T-helper 2 cell treated with Interferon-gamma antibody and Interleukin-4, amounts not matched to agents 5 μg/mL and 100 μg/mL, for 36 hours (primary cell): Measurements from ENCODE around the gene HOXC9.

Source experiments
- DNase-seq: peaks from one replicate; pipeline ENCODE4 v3.0.0; 2021; ENCODE audit warnings: low spot score
- H3K27ac Mint-ChIP-seq: one replicate; pipeline ENCODE4 v1.8.0; 2021; ENCODE audit warnings: mild to moderate bottlenecking, mixed read lengths
- H3K27me3 Mint-ChIP-seq: one replicate; pipeline ENCODE4 v1.8.0; 2021; ENCODE audit warnings: low read depth, mixed read lengths
- H3K36me3 Mint-ChIP-seq: one replicate; pipeline ENCODE4 v1.8.0; 2021; ENCODE audit warnings: low read depth, mixed read lengths
- H3K4me1 Mint-ChIP-seq: one replicate; pipeline ENCODE4 v1.8.0; 2021; ENCODE audit warnings: low read depth, mixed read lengths
- H3K4me3 Mint-ChIP-seq: one replicate; pipeline ENCODE4 v1.8.0; 2022; ENCODE audit warnings: mild to moderate bottlenecking, moderate library complexity, mixed read lengths
- H3K9me3 Mint-ChIP-seq: one replicate; pipeline ENCODE4 v1.8.0; 2021; ENCODE audit warnings: mixed read lengths

Gene HOXC9

GRCh38 chr12:54030889-54031471 lies 31.0 kb downstream of the HOXC9 start:
- DNase-seq: no peak
- H3K4me1 Mint-ChIP-seq: peaks cover 16% of the 10 kb centered on the region
- H3K36me3 Mint-ChIP-seq: no peaks in the 10 kb centered on the region
- H3K27me3 Mint-ChIP-seq: peaks cover 85% of the 10 kb centered on the region
- H3K9me3 Mint-ChIP-seq: peaks cover 3% of the 10 kb centered on the region
- H3K27ac Mint-ChIP-seq: no peak overlapping the region
- no peak overlapping the region for H3K4me3 Mint-ChIP-seq

- Mint-ChIP-seq H3K9me3 (peaks cover 3% of the 10 kb centered on the region), H3K4me1 (peaks cover 16% of the 10 kb centered on the region), H3K4me3 (no peak overlapping the region), H3K36me3 (no peaks in the 10 kb centered on the region), H3K27ac (no peak overlapping the region), H3K27me3 (peaks cover 86% of the 10 kb centered on the region)
- no peak for DNase-seq
Measured at GRCh38 chr12:54031480-54031879, 31.5 kb downstream of the HOXC9 start.

DNA sequence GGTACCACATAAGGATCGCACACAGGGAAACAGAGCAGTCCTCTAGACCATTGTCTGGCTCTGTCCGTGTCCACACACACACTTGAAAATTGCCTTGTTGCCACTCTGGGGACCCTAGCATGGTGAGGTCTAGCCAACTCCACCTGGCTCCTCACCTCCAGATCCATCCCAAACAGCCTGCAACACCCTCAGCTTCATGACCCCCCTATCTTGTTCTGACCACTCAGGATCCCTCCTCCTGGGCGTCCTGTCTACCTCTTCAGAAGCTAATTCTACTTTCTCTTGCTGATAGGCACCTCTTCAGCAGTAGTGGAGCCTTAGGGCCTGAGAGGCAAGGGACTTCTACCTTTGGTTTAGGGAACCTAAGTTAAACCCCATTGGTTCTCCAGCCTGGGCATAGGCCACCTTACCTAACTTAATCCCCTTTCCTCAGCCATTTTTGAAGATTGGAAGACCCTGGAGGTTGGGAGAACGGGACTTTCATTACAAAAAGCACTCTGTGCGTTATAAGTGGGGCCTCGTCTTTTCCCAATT lies 32.2 kb downstream of the HOXC9 start:
- H3K9me3 Mint-ChIP-seq: peaks cover 3% of the 10 kb centered on the region
- no peak overlapping the region for H3K27ac Mint-ChIP-seq
- H3K4me3 Mint-ChIP-seq: no peak overlapping the region
- H3K27me3 Mint-ChIP-seq: peaks cover 86% of the 10 kb centered on the region
- no peaks in the 10 kb centered on the region for H3K36me3 Mint-ChIP-seq
- H3K4me1 Mint-ChIP-seq: peaks cover 15% of the 10 kb centered on the region
- no peak for DNase-seq

GRCh38 chr12:54032627-54033100 lies 32.7 kb downstream of the HOXC9 start, which contains the start of gene HOXC5:
HOXC5 (plus strand) TSS chr12:54033050; CDS start chr12:54033123, 73 bp downstream.
- peak within 1 kb of the TSS; percentile 27 for H3K4me3 Mint-ChIP-seq
- H3K36me3 Mint-ChIP-seq: no peaks in the 10 kb centered on the region
- H3K27ac Mint-ChIP-seq: no peak within 1 kb of the TSS
- peaks cover 15% of the 10 kb centered on the region for H3K4me1 Mint-ChIP-seq
- peaks cover 86% of the 10 kb centered on the region for H3K27me3 Mint-ChIP-seq
- DNase-seq: peak; percentile 36
- H3K9me3 Mint-ChIP-seq: peaks cover 3% of the 10 kb centered on the region

GRCh38 chr12:54033106-54033979 lies 33.4 kb downstream of the HOXC9 start:
- no peak for DNase-seq
- H3K4me3 Mint-ChIP-seq: no peak overlapping the region
- no peaks in the 10 kb centered on the region for H3K36me3 Mint-ChIP-seq
- H3K27ac Mint-ChIP-seq: no peak overlapping the region
- H3K9me3 Mint-ChIP-seq: peaks cover 3% of the 10 kb centered on the region
- peaks cover 15% of the 10 kb centered on the region for H3K4me1 Mint-ChIP-seq
- H3K27me3 Mint-ChIP-seq: peaks cover 86% of the 10 kb centered on the region

- Mint-ChIP-seq H3K27me3 (peaks cover 87% of the 10 kb centered on the region), H3K9me3 (peaks cover 3% of the 10 kb centered on the region), H3K27ac (no peak overlapping the region), H3K4me1 (peaks cover 11% of the 10 kb centered on the region), H3K36me3 (no peaks in the 10 kb centered on the region), H3K4me3 (peak overlapping the region; percentile 24)
- no peak for DNase-seq
Measured at GRCh38 chr12:54033980-54034784, 34.2 kb downstream of the HOXC9 start.

DNA sequence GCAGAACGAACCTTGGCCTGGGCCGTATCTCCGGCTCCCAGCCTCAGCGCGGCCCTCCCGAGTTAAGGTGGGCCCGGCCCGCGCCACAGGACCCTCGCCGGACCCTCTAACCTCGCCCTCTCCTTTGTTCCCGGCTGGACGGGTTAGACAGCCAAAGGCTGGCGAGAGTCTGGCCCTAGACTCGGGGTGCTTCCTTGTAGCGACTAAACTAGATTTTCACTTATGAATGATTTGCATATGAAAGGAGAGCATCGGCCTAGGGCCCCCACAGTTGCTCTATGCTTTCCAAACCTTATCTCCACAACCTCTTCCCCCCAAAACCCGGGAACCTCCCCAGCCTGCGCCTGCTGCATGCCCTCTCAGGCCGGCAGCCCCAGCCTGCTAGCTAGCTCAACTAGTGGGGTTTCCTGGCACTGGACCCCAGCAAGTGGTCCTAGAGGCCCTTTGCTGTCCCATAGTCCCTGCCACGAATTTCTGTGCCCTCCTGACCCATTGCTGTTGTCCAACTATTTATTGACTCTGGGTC lies 34.9 kb downstream of the HOXC9 start:
- Mint-ChIP-seq H3K4me1 (peaks cover 10% of the 10 kb centered on the region), H3K27ac (peak overlapping the region; percentile 65)

DNA sequence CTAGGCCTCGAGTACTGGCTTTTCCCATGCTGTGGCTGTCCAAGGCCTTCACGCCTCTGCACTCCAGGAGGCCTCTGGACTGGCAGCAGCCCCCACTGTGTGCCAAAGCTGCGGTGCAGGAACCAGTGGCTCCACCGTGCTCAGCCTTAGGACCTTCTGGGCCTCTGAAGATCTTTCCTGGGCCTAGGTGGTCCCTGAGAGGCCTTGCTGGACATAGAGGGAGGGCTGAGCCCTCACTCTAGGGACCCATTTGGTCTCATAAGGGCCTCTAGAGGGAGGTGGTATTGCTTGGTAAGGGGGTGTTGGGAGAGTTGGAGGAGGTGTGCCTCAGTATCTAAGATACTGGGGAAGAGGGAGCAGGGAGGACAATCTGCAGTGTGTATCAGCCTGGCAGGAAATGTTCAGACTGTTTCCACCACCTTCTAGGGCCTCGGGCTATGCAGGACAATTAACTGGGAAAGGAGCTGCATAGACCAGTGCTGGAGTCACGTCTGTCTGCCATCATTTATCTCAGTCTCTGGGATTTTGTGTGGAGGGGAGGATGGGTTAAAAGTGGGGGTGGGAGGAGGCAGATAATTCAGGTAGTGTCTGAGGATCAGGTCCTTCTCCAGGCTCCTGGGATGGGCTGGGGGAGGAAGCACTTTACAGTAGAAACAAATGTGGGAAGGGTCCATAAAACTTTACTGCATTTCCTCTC lies 35.8 kb downstream of the HOXC9 start:
- Mint-ChIP-seq H3K27me3 (peaks cover 90% of the 10 kb centered on the region), H3K27ac (no peak overlapping the region), H3K4me3 (no peak overlapping the region), H3K9me3 (peaks cover 3% of the 10 kb centered on the region), H3K4me1 (peaks cover 10% of the 10 kb centered on the region), H3K36me3 (no peaks in the 10 kb centered on the region)
- no peak for DNase-seq

More for the DNA sequence above, 34.9 kb downstream of the HOXC9 start:
- H3K27me3 Mint-ChIP-seq: peaks cover 88% of the 10 kb centered on the region
- DNase-seq: no peak
- no peaks in the 10 kb centered on the region for H3K36me3 Mint-ChIP-seq
- H3K9me3 Mint-ChIP-seq: peaks cover 3% of the 10 kb centered on the region
- H3K4me3 Mint-ChIP-seq: no peak overlapping the region

GRCh38 chr12:54036620-54037359 lies 36.8 kb downstream of the HOXC9 start:
- Mint-ChIP-seq H3K36me3 (no peaks in the 10 kb centered on the region), H3K27me3 (peaks cover 84% of the 10 kb centered on the region), H3K27ac (no peak overlapping the region), H3K4me1 (peaks cover 10% of the 10 kb centered on the region), H3K9me3 (peaks cover 3% of the 10 kb centered on the region), H3K4me3 (no peak overlapping the region)
- no peak for DNase-seq

DNA sequence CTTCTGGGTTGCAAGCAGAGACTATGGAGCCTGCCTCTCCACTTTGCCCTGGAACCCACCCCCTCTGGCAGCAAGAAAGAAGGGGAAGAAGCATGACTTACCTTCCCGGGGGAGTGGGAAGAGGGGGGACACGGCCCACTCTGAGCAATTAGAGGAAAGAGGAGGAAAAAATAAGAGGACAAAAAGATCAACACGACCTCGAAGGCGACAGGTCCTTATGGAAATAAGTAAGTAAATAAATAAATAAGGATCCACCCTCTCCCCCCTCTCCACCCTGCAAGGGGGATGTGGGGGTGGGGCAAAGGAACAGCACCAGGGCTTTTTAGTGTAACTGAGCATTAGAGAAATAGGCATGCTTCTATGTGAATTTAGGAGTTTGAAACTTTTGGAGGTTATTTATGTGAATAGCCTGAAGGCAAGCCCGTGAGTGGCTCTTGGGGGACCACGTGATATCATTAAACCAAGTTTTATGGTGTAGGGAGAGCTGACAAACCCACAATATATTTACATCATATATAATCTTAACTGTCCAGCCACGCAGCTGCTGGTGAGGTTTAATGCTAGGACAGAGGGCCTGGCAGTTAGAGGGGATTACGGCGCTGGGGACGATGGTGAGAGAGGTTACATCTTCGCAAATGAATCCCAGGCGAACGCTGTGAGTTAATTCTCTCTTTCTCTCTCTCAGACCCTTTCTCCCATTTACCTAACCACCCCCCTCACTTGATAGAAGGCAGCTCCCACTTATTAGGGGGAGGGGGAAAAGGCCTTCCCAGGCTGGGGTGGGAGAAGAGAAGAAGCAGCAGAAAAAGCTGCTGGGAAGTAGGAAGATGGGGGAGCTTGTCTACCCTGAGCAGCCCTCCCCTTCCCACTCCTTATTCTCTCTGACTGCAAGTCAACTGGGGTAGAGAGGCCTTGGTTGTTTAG lies 37.7 kb downstream of the HOXC9 start:
- Mint-ChIP-seq H3K9me3 (peaks cover 3% of the 10 kb centered on the region), H3K4me3 (no peak overlapping the region)

GRCh38 chr12:54038284-54038870 lies 38.4 kb downstream of the HOXC9 start:
- no peaks in the 10 kb centered on the region for H3K9me3 Mint-ChIP-seq
- peaks cover 84% of the 10 kb centered on the region for H3K27me3 Mint-ChIP-seq
- H3K4me3 Mint-ChIP-seq: no peak overlapping the region
- H3K36me3 Mint-ChIP-seq: no peaks in the 10 kb centered on the region
- peaks cover 7% of the 10 kb centered on the region for H3K4me1 Mint-ChIP-seq
- DNase-seq: no peak
- H3K27ac Mint-ChIP-seq: no peak overlapping the region

More for the DNA sequence above, 37.7 kb downstream of the HOXC9 start:
- peaks cover 10% of the 10 kb centered on the region for H3K4me1 Mint-ChIP-seq
- H3K36me3 Mint-ChIP-seq: no peaks in the 10 kb centered on the region
- H3K27ac Mint-ChIP-seq: no peak overlapping the region
- DNase-seq: no peak
- peaks cover 84% of the 10 kb centered on the region for H3K27me3 Mint-ChIP-seq
